SK-N-DZ (cell line): ENCODE results near the gene FSHR. TPM values are rescaled to one million over a fixed set of nuclear protein-coding genes. Genes with fewer than 3 reads are reported as not detected.

Experiments
- DNase-seq: peaks from one replicate; pipeline ENCODE4 v3.0.0-alpha.2; 2015; ENCODE audit warnings: low spot score
- polyA plus RNA-seq, 2 experiments: library from polyadenylated mRNA; depleted of rRNA; stranded (reverse); fragments of >200 nt; gene quantifications; 2 replicates each; pipeline ENCODE4 v1.2.3, GENCODE V29; 2014

The FSHR gene, protein sequence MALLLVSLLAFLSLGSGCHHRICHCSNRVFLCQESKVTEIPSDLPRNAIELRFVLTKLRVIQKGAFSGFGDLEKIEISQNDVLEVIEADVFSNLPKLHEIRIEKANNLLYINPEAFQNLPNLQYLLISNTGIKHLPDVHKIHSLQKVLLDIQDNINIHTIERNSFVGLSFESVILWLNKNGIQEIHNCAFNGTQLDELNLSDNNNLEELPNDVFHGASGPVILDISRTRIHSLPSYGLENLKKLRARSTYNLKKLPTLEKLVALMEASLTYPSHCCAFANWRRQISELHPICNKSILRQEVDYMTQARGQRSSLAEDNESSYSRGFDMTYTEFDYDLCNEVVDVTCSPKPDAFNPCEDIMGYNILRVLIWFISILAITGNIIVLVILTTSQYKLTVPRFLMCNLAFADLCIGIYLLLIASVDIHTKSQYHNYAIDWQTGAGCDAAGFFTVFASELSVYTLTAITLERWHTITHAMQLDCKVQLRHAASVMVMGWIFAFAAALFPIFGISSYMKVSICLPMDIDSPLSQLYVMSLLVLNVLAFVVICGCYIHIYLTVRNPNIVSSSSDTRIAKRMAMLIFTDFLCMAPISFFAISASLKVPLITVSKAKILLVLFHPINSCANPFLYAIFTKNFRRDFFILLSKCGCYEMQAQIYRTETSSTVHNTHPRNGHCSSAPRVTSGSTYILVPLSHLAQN
- polyA plus RNA-seq (2014; cell fraction: cytosol; rRNA removed), result not detected in 2 replicates
- polyA plus RNA-seq (2014; cell fraction: nucleus; rRNA removed), result not detected in 2 replicates

DNA sequence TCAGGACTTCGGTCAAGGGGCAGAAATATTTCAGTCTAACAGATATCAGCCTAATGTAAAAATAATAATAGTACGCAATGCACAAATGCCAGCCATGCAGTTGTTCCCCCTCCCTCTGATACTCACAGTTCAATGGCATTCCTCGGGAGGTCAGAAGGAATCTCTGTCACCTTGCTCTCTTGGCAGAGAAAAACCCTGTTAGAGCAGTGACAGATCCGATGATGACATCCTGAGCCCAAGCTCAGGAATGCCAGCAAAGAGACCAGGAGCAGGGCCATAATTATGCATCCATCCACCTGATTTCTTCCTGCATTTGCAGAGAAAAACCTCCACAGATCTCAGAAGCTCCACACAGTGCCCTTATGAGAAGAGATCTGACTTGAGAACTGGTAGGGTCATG, at the start of gene FSHR:
Gene FSHR, minus strand, starts transcription at position 376 of the 400 bp plus-strand sequence. Its CDS starts 98 bp downstream, at position 278.
- no peak for DNase-seq

DNA sequence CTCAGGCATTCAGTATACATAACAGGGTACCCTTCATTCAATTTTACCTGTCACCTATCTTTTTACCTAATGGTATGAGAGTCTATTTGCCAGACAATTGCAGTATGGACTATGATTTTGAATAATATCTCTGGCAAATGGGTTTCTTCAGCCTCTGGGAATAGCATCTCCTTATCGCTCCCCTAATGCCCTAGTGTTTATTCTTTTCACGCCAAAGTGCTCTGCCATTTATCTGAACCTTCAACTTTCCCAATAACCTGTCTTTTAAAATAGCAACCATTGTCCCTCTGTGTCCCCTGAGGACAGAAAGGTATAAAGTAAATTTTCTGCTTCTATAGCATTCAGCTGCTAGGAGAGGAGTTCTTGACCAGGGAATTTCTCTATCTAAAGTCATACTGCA, 45.0 kb upstream of the FSHR start:
- no peak for DNase-seq

DNA sequence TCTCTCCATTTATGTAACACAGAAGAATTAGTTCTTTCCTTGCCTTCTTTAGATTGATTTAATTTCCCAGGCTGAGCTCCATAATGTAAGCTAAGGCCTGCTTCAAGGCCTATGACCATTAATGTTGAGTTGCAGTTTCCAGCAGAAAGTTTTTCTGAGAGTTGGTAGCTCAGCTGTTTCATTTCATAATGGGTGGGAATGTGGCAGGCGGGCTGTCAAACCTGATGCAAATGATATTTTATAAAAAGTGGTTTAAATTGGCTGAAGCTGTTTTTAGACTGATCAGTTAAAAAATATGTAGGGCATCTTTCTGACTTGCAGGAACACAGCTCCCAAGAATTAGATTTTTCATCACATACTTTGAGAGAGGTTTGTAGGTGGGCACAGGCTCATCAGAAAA, 40.4 kb upstream of the FSHR start:
- DNase-seq, result no peak

DNA sequence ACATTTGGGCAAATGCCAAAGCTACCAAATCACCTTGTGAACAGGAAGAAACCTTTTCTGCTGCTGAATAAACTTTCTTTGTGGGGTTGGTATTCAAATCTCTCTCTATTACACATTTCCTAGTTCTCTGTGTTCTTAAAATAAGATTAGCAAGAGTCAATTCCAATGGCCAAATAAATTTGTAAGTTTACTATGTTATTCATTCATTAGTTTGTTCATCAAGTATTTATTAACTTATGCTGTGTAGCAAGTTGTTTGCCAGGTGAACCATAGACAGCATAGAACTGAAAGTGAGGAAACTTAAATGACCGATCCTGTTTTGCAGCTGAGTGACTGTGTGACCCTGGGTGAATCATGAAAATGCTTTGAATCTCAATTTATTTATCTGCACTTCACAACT, 37.7 kb upstream of the FSHR start:
- DNase-seq, result no peak

DNA sequence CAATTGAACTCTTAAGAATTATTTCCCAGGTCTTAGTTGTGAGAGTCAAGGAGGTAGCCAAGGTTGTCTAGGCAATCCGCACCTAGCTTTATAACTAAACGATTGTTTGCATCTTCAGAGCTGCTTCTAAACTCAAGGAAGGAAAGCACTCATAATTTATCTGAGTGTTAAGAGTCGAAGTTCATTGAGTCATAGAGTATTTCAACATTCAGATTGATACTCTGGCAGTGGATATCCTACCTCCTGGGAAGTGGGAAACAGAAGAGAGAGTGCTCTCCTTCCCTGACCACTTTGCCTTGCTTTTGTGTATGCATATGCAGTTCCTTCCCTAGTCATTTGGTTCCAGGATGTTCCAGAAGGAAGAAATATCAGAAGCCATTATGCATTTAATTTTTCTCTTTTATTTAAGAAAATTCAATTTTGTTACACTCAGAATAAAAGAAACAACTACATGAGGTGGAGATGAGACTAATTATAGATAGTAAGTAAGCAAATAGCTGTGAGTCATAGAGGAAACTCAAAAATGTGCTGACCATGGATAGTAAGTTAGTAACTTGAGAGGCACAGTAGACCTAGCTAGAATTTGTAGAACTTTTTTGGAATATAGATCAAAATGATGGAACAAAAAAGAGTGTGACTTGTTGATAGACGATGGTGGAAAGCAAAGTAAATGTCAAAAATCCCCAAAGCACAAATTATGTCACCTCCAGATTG, 35.4 kb upstream of the FSHR start:
- no peak for DNase-seq

DNA sequence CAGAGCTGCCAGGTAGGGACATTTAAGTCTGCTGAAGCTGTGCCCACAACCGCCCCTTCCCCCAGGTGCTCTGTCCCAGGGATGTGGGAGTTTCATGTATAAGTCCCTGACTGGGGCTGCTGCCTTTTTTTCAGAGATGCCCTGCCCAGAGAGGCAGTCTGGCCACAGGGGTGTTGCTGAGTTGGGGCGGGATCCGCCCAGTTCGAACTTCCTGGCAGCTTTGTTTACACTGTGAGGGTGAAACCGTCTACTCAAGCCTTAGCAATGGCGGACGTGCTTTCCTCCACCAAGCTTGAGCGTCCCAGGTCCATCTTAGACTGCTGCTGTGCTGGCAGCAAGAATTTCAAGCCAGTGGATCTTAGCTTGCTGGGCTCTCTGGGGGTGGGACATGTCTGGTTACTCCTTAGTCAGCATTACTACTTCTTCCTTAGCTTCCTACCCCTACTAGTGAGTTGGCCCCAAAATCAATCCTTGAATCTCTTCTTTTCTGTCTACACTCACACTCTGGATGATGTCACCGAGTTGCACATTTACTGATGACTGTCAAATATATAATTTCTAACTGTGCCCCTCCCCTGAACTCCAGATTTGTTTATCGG, 31.8 kb upstream of the FSHR start:
- no peak for DNase-seq

DNA sequence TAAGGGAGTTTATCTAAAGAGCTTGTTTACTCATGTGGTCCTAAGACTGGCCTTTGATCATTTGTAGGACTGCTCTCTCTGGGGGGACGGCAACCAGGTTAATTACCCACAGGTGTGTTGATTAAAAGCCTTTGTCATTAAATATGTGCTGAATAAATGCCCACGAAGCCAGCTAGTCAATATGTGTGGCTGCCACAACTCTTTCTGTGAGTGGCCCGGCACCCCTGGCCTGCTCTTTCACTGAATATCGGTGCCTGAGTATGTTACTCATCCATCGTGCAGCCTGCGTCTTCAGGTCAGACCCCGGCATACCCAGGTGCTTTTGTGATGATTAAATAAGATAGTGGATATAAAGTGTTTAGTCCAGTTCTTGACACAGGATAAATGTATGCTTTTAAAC, 24.3 kb upstream of the FSHR start:
- DNase-seq, result no peak

DNA sequence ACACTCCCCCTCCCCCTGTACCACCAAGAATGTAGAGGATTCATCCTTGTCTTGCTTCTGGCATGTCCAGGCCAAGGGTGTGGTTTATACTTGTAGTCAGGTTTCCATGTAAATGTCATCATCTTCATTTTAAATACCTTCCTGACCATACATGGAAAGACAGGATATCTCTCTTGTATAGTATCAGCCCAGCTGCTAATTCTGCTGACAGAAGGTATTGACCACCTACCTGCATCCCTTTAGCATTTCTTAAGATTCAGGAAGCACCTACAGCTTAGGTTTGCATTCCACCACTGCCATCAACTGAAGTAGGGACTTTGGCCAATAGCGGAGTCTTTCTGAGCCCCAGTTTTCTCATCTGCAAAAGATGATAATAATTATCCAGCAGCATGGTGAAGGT, 22.9 kb upstream of the FSHR start:
- no peak for DNase-seq

DNA sequence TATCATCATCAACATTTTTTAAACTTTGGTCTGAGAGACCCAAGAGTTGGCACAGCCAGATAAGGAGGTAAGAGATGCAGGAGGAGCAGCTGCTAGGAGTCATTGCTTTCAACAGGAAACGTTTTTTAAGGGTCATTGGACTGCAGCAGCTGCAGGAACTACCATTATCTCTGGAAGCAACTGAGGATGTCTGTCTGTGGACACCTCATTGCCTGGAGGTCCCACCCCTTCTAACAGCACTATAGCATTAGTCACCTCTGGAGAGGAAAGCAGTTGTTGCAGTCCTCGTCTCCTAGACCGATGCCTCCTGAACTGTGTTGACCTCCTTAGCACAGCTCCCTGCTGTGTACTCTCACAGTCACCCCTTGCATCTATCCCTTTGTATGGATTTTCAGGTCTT, 21.5 kb upstream of the FSHR start:
- no peak for DNase-seq

DNA sequence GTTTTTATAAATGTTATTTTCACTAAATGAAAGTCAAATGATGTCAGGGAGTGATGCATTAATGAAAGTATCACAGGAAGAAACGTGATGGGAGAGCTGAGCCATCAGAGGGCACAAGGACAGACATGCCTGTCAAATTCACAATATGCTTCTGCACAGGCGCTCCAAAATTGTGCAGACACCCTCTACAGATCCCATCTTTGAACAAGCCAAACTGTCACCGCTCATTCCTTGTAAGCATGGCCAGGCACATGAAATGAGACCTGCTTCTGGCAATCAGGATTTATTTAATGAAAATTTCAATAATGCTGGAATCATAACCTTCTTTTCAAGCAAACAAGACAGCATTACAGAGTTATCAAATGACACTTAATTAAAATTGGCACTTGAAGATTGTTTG, 20.4 kb upstream of the FSHR start:
- DNase-seq, result peak; percentile 39

DNA sequence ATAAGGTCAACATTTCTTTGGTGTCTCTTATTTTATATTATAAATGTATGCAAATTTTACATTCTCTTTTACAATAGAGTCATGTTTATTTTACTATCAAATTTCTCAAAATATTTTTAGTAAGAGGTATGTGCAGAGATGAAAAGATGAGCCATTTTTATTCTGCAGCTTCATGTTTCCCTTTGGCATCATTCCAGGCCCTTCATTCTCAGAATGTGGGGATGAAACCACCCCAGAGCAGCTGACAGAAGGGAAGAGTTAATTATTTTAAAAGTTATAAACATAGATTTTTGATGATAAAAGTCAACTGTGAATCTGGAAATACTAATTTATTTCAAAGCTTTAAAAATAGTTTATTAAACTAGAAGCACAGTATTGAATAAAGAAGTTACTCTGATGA, 12.8 kb upstream of the FSHR start:
- no peak for DNase-seq

DNA sequence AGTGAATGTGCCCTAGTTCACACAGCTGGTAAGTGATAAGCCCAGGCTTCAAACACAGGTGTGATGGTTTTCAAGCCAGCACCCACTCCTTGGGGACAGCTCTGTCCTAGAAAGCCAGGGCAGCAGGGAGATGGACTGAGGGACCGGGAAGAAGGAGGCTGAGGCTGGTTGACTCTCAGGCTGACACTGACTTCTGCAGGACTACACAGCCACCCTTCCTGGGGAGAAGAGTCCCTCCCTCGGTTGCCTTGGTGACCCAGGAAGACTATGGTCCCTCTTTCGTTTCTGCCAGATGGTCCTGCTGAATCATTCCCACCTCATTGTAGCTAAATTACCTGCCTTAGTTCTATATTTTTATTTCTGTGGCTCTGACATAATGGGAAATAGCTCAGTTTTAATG, 11.3 kb upstream of the FSHR start:
- DNase-seq, result no peak

DNA sequence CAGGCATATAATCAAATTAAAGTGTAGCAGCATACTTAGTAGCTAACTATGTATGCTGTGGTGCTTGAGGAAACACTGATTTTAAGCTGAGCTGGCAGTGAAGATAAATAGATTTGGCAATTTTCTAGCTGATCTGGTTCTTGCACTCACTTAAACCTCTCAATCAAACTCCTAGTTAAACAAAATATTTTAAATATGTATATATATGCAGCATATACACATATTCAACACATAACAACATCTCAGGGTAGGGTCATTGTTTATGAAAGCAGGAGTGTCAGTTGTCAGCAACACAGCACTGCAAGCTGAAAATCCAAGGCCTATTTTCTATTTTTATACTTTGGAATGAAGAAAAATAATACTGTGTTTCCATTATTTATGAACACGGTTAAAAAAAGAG, 10.4 kb upstream of the FSHR start:
- no peak for DNase-seq

DNA sequence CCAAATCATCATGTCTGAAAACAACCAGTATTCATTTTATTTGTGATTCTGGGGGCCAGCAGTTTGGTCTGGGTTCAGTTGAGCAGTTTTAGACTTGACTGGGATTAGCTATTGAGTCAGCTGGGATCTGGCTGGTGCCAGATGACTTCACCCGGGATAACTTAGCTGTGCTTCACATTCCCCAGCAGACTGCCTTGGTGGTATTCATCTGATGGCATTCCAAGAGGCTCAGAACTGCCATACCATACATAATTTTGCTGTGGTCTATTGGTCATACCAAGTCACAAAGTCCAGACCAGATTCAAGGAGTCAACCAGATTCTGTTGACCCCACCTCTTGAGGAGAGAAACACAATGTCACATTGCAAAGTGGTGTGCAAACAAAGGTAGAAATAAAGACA, 7.8 kb upstream of the FSHR start:
- DNase-seq, result no peak

DNA sequence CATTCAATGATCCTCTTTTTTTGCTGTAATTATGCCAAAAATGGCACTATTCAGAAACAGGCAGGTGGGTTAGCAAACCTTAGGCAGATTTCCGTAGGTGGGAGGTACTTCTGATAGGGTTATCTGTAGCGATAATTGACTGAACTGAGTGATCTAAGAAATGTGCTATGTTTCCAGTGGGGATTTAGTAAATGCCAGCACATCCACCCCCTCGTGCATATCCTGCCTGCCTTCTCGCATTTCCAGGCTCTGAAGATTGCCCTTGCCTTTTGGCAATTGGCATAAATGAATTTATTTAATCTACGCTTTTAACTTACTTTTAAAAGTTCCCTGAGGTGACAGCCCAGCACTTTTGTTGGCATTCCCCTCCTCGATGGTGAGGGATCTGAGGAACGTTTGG, 576 bp upstream of the FSHR start:
- DNase-seq, result no peak

DNA sequence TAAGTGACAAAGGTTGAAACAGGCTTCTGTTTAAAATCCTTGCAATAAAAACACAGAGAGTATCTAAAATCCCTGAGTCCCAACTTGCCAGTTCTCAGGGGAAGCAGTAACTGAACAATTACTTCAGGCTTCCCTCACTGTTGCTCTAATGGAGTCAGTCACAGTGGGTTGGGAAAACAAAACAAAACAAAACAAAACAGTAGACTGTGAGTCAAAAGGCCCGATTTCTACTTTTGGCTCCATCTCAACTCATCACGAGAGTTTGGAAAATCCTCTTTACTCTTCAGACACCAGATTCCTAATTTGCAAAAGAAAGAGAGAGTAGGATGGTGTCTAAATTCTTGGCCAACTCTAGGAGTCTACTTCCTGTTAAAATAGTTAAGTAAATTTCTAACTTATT, 1.1 kb downstream of the FSHR start:
- DNase-seq, result no peak

DNA sequence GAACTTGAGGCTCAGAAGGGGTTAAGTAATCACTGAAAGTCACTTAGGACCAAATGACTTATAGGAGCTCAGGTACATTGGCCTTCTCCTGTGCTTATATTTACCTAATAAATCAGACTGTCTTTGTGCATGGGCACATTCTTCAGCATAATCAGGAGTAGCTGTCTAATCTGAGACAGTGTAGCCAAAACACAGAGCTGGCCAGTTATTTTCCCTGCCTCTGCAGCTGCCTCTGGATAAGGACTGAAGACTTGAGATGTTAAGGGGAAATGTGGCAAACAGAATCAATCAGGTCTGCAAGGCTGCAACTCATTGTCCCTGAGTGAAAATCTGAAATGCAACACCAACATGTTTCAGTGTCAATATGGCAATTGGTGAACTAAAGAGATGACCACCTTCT, 1.5 kb downstream of the FSHR start:
- no peak for DNase-seq

DNA sequence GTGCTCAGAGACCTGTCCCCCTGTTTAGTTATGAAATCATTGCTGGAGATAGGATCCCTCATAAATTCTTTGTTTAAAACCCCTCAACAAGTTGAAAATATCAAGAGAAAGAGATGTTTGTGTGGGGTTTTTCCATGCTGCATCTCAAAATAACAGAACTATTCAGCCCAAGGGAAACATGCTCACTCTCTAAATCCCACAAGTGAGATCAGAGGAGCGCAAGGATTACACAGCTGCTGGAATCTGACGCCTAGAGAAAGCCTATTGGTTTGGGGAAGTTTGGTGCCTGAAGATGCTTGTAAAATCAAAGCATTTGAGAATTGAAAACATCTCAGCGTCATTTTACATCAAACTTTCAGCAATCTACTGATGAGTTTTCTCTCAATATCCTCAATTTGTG, 7.9 kb downstream of the FSHR start:
- no peak for DNase-seq

DNA sequence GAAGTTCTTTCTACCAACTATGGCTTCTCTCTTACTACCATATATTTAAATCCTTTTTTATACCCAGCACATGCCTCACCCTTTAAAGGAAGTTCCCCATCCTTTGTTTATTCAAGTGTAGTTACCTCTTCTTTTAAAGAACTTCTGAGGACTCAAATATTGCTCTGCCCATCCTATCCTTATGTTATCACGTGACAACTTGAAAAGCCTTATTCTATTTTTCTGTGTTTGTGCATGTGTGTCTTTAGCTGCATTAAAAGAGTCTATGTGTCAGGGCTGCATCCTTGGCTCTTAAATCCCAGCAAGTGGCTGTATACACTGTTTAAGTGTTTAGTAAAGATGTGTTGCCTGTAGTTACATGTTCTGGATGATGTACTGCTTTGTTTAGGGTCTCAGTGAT, 22.5 kb downstream of the FSHR start:
- DNase-seq, result no peak

DNA sequence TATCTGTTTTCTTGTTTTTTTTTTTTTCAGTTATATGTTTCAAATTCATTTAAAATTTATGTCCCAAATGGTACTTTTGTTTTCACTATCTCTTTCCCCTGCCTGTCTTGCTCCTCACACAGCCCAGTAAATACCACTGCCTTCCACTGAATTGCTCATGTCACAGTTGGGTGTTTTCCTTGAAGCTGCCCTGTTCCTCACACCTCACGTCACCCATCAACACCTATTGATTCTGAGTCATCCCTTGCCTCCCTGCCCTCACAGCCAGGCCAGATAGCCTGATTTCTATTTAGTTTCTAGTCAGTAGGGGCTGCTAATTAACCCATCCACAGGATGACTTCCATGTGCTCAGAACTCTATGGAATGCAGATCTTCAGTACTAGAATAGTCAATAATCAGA, 25.3 kb downstream of the FSHR start:
- no peak for DNase-seq

DNA sequence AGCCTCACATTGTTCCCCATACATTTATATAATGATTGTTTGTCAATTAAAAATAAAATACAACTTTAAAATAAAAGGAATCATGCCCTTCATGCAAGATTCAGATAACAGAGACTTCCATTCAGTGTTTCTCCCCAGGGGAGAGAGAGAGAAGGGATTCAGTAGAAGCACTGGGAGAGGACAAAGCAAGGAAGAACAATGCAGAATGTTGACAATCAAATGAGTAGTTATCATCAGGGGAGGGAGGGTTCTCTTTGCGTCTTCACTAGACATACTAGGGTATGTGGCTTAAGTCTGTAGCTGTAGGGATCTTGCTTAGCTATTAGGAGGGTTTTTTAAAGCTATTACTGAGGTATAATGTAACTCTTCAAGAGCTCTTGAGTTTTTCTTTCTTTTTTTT, 30.7 kb downstream of the FSHR start:
- no peak for DNase-seq

DNA sequence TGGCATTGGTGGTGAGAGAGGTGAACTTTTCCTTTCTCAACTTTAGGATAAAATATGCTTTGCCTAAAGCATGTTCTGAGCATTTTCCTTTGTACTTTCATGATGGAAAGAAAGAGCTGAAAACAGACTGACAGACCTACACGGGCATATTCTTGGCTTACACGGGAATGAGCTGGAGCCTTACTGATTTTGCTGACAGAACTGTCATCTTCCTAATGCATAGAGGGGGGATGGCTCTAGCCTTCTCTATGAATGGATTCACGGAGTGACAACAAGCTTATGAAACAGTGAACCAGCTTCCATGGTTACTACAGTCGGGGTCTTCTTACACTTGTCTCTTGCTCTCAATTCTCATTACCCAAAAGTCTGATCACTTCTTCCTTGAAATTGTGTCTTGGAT, 32.2 kb downstream of the FSHR start:
- no peak for DNase-seq
